Brain microvascular endothelial cell (primary cell): ENCODE data around the gene KRTAP10-4.

Experiments used
- DNase-seq: peaks from one replicate; pipeline ENCODE4 v3.0.0-alpha.2; 2020
- H3K27ac ChIP-seq: fragments of 250-450 bp; sonication (Bioruptor Pico); 2 replicates; pipeline ENCODE4 v1.5.1; 2020; ENCODE audit warnings: mild to moderate bottlenecking, moderate library complexity
- H3K27me3 ChIP-seq: fragments of 250-450 bp; sonication (Bioruptor Pico); replicated peaks from 2 replicates; pipeline ENCODE4 v1.5.1; 2020; ENCODE audit warnings: mild to moderate bottlenecking
- H3K36me3 ChIP-seq: fragments of 250-450 bp; sonication (Bioruptor Pico); replicated peaks from 2 replicates; pipeline ENCODE4 v1.5.1; 2020; ENCODE audit warnings: mild to moderate bottlenecking
- H3K4me3 ChIP-seq: 2 replicates; pipeline ENCODE4 v1.5.1; 2011; ENCODE audit warnings: low read depth, mild to moderate bottlenecking, control low read depth, low read length, moderate library complexity
- CTCF ChIP-seq: IDR thresholded peaks from 2 replicates; pipeline ENCODE4 v1.5.1; 2011; ENCODE audit warnings: low read depth, mild to moderate bottlenecking, moderate library complexity, low read length, control low read depth, inconsistent platforms; ENCODE audit errors: missing control alignments
- in situ Hi-C: cut with HindIII; loops from 2 replicates; pipeline ENCODE4 v1.10.0; 2017; ENCODE audit warnings: low sequenced_read_pairs, low pct_ligation_motif_present

KRTAP10-4 gene

GRCh38 chr21:44527983-44528633 lies 45.4 kb upstream of the KRTAP10-4 start:
- in situ Hi-C loops, result no loop called here
- no peaks in the 10 kb centered on the region for H3K27me3 ChIP-seq
- H3K36me3 ChIP-seq, result no peaks in the 10 kb centered on the region
- no peak overlapping the region for H3K4me3 ChIP-seq
- TF ChIP-seq CTCF, result no peak
- no peak overlapping the region for H3K27ac ChIP-seq
- no peak for DNase-seq

DNA sequence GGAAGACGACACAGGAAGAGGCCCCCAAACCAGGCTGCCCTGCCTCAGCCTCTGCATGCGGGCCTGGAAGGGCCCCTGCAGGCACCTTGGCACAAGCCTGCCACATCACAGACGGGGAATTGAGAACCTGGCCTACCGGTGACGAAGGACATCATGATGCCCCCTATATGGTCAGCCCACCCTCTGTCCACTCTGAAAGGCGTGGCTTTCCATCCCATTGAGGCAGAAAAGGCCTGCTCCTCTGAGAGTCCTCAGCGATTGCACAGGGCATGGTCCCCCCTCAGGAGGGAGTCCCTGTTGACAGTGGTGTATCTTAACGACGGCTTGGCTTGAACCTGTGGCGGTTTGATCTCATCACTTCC lies 44.9 kb upstream of the KRTAP10-4 start:
- Histone ChIP-seq H3K27me3 (no peaks in the 10 kb centered on the region), H3K27ac (no peak overlapping the region), H3K36me3 (no peaks in the 10 kb centered on the region), H3K4me3 (no peak overlapping the region)
- in situ Hi-C loops, result no loop called here
- DNase-seq, result no peak
- no peak for TF ChIP-seq CTCF

- Histone ChIP-seq H3K27ac (no peak overlapping the region), H3K4me3 (no peak overlapping the region), H3K36me3 (no peaks in the 10 kb centered on the region), H3K27me3 (no peaks in the 10 kb centered on the region)
- DNase-seq, result no peak
- in situ Hi-C loops, result no loop called here
- no peak for TF ChIP-seq CTCF
Measured at GRCh38 chr21:44529011-44529421, 44.5 kb upstream of the KRTAP10-4 start.

- in situ Hi-C loops, result no loop called here
- Histone ChIP-seq H3K27me3 (no peaks in the 10 kb centered on the region), H3K36me3 (no peaks in the 10 kb centered on the region), H3K27ac (no peak overlapping the region), H3K4me3 (no peak overlapping the region)
- TF ChIP-seq CTCF, result no peak
- no peak for DNase-seq
Measured at GRCh38 chr21:44529503-44530125, 43.9 kb upstream of the KRTAP10-4 start.

DNA sequence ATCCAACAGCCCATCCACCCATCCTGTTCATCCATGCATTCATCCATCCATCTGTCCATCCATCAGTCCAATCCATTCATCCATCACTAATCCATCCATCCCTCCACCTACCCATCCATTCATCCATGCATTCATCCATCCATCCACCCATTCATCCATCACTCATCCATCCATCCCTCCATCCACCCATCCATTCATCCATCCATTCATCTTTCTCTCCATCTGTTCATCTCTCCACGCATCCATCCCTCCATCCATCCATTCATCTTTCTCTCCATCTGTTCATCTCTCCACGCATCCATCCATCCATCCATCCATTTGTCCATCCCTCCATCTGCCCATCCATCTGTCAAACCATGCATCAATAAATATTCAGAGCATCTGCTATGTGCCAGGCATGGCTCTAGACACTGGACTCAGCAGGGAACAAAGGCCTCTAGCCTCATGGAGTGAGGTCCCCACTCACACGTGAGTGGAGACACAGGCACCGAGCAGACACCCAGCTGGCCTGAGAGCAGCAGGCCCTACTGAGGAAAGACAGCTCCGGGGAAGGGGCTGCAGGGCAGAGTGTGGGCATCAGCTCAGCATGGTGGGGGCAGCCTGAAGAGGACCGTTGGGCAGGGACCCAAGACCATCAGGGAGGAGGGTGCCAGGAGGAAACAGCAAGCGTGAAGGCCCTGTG lies 43.2 kb upstream of the KRTAP10-4 start:
- Histone ChIP-seq H3K36me3 (no peaks in the 10 kb centered on the region), H3K27ac (no peak overlapping the region), H3K4me3 (no peak overlapping the region), H3K27me3 (no peaks in the 10 kb centered on the region)
- DNase-seq, result no peak
- no peak for TF ChIP-seq CTCF
- in situ Hi-C loops, result no loop called here
